GM21717 (cell line): ENCODE results near the gene CANT1.

ENCODE experiments used
- ATAC-seq: cut with Tn5 transposase; IDR thresholded peaks from one replicate; pipeline ENCODE4 v1.9.1; 2021; ENCODE audit warnings: mild to moderate bottlenecking, moderate library complexity; ENCODE audit not compliant: unreplicated experiment

CANT1 gene

DNA sequence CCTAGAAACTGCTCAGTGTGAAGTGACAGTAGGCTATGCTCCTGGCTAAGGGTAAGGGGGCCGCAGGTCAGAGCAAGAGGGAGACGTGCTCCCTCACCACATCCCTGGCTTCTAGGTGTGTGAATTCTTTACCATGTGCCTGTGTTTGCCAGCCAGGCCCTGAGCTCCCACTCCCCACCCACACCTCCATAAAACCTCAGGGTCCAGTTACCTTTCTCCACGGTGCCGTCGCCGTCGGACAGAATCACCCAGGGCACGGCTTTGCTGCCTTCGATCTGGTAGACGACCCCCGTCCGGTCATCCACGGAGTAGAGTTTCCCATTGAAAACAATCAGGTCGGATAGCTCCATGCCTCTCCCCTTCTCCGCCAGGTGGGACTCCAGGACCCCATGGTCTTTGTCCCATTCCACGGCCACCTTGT, 12.8 kb downstream of the CANT1 start:
- ATAC-seq = no peak

DNA sequence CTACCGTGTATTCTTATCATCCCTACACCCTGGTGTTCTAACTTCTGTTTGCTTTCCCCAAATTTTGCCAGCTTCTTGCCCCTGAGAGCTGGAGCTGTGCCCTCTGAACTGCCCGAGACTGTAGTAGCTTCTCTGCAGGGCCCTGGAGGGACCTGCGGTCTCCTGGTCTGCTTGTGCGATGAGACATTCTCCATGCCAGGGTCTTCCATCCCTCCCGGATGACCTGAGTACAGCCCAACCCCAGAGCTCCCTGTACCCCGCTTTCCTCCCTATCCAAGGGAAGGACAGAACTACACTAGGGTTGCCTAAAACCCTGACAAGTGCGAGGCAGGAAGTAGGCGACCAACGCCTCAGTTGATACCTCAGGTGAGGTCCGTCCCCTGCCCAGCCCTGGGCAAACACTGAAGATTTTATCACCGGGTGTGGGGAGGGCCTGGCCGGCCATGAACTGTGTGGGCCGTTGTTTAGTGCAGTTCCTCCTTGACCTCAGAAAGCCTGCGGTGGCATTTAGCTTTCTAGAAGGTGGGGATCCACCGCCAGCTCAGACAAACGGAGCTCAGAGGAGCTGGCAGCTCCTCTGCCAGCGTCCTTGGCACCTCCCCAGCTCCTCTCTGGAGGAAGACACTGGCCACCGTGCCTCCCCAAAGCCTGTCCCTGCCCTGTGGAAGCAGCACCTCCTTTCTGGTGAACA, 13.7 kb downstream of the CANT1 start:
- no peak for ATAC-seq

DNA sequence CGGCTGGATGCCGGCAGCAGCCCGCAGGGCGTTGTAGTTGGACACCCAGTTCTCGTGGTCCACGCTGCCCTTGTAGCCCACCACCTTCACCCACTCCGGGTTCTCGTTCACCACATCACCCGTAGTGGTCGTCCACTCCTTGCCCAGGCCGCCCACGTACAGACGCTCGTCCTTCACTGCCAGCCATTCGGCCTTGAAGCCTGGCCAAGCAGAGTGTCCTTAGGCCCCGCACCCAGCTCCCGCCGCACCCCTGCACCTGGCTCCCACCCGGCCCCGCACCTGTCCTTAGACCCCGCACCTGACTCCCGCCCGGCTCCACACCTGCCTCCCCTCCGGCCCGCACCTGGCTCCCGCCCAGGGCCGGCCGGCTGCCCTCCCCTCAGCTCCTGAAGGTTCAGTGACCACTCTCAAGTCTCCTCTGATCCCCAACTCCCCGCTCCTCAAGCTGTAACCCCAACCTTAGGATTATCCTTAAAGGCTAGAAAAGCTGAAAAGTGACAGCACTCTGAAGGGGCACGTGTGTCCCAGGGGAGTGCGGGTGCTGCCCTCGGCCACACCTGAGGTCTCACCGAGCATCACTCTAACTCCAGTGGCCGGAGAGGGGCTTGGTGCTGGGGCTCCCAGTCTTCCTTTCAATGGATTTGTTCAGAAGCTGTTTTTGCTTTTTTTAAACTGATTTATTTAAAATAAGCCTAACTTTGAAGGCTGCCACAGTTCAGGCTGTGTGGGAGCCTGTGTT, 14.4 kb downstream of the CANT1 start:
- no peak for ATAC-seq

DNA sequence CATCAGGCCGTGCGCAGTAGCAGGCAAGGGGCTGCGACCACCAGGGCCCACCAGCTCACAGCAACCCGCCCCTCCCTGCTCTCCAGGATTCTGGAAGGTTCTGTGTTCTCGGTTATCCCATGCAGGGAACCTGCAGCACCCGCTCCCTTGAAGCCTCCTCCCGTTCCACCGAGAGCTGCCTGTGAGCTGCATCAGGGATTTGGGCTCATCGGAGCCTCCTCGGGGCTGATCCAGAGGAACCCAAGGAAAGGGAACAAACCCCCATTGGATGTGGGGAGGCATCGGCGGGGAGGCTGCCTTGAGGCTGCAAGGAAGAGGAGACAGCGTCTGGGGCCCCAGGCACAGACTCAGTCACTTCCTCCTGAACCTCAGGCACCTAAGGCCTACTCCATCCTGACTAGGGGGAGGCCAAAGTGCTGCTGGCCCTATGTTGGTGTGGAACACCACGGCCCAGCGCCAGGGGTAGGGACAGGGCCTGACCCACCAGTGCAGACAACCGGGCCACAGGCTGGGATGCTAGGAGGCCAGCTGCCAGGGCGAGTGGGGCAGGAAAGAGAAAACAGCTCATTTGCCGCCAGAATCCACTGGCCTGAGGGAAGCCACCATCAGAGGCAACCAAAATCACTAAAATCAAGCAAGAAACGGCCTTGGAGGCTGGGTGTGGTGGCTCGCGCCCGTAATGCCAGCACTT, 15.4 kb downstream of the CANT1 start:
- no peak for ATAC-seq

DNA sequence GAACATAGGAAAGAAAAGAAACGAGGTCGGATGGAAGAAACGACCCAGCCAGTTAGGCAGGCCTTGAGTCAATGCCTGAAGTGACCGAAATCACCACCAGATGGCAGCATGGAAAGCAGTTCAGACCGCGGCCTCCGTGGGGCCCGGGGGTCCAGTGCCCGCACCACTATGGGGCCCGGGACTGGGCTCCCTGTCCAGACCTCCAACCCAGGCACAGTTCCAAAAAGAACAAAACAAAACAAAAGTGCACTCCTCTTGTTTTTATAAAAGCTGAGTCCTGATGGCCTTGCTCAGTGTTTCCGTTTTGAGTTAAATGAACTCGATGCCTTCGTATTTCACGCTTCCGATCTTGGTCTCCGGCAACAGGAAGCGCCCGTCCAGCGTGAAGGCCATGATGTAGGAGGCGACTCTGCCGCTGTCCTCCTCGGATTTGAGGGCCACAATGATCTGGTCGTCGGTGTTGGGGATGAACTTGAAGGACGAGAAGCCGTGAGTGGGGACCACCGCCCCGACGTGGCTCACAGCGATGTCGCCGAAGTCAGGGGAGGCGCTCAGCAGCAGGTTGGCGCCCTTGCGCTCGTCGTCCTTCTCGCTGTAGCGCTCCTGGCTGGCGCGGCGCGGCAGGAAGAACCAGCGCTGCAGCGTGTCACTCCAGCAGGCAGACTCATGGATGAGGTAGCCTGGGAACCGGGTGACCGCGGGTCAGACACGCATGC, 16.2 kb downstream of the CANT1 start:
- no peak for ATAC-seq

DNA sequence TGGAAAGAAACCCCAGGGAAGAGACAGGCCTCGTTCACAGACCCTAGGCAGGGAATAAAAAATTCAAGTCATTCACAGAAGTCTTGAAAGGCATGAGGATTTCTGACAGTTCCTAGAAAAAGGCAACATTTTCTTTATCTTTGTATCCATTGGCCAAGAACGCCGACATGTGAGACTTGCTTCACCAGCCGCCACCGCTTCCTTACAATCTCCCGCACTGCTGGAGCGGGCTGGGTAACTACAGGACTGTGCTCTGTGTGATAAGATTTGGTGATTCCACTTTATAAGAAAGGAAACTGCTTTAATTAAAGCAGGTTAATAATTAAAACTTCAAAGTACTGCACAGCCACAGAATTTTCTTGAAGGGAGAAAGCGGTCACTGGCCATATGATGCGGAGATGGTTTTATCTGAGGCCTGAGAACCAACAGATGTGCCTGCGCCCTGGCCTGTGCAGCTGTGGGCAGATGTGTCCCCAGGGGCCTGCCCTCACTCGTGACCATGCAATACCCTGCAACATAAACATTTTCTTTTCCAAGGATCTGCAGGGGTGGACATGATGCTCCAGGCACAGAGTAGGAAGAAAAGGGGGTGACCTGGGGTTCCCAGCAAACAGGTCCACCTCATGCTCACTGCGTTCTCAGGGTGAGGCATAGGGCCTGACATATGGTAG, 16.9 kb downstream of the CANT1 start:
- ATAC-seq = no peak

DNA sequence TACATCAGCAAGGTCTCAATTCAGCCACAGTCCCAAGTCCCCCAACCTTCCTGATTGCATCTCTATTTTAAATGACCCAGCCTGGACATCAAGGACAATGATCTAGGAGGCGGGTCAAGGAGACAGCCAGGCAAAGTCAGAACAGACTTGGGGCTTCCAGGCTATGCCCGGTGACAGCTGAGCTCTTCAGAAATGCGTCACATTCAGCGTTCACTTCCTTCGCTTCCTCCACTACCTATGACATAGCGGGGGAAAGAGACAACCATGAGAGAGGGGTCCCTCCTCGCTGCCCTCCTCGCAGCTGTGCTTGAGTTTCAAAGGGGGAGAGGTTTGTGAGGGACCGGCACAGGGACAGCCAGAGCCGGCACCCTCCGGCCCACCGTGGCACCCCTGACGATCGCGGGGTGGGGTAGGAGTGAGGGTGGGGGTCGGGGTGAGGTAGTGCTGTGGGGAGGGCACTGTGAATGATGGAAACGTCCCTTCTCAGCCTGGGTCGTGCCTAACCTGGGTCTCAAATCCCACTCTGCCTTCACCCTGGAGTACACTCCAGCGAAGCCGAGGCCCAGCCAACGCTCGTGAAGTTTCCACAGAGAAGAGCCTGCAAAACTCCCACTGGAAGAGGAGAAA, 17.5 kb downstream of the CANT1 start:
- no peak for ATAC-seq

DNA sequence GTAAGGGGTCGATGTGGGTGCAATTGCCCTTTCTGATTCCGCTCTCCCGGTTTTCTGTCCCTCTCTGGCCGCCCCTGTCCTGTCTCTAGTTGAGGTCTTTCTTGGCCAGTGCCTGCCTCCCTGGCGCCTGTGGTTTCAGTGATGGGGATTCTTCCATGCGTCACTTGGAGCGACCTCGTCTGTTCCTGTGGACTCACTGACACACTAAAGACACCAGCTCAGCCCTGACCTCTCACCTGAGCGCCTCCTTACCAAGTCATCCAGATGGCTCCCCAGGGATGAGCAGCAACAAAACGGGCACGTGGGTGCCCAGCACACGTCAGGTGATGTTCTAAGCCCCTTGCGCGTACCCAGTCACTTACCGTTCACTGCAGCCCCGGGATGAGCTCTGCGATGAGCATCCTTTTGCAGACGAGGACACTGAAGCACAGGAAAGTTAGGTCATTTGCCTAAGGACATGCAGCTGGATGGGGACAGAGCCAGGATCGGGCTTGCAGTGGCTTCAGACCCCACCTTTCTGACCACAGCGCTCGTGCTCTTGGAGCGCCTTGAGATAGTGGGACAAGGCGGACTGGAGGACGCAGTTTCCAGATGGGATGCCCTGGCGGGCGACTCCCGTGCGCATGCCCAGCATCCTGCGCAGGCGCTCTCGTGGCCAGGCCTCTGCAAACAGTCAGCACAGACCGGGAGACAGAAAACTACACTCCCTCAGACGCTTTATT, 18.4 kb downstream of the CANT1 start:
- ATAC-seq = no peak

DNA sequence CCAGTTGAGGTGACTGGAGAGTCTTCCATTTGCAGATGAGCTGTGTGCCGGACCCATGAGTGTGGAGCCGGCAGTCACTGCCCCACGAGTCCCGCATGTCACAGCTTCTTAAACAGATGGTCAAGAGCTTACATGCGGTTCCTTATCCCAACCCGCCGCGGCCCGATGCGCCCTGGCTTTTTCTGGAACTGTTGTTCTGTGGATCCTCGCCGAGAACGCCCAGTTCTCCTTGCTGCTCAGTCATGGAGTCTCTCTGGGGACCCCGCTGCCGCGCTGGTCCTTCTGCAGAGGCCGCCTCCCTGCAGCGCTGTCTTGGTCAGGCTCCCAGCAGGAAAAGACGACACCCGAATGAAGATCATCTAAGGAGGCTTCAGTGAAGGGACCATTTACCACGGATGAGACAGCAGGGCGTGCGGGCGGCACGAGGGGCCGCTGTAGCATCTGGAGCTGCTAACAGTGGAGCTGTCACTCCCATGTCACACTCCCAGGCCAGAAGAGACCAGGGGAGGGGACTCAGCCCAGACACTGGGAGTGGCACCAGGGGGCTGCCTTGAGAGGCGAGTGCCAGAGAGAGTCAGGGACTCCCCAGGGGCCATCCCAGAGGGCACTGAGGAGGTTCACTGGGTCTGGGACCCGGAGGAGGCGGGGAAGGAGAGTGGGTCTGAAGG, 19.1 kb downstream of the CANT1 start:
- ATAC-seq = no peak

DNA sequence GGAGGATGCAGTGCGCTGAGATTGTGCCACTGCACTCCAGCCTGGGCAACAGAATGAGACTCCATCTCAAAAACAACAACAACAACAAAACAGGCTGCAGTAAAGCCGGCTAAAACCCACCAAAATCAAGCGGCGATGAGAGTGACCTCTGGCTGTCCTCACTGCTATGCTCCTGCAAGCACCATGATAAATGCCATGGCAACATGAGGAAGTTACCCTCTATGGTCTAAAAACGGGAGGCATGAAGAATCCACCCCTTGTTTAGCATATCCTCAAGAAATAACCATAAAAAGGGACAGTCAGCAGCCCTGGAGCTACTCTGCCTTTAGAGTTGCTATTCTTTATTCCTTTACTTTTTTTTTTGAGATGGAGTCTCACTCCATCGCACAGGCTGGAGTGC, 21.4 kb downstream of the CANT1 start:
- no peak for ATAC-seq

DNA sequence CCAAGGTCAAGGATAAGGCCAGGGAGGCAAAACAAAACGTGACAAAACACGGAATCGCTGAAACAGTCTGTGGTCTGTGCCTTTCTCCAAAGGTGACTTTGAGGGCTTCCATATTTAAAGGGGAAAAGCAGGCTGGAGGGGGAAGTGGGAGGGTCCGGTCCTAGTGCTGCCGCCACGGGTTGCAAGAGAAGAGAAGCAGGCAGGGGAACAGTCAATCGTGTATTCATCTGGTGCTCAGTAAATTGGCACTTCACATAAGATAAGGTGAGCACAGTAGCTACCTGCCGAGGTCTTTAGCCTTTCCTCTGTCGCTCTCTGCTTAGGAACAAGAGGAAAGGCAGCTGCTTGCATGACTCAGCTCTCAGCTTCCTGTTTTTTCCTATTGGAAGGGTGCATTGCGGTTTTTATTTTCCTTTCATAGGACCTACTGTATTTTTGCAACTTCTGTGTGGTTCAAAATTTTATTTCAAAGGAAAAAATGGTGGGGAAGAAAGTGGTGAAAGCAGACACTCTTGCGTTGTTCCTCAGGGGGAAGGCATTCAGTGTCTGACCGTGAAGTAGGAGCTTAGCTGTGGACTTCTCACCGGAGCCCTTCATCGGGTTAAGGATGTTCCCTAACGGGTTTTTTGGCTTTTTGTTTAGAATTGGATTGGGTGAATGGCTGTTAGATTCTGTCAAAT, 22.8 kb downstream of the CANT1 start:
- no peak for ATAC-seq

DNA sequence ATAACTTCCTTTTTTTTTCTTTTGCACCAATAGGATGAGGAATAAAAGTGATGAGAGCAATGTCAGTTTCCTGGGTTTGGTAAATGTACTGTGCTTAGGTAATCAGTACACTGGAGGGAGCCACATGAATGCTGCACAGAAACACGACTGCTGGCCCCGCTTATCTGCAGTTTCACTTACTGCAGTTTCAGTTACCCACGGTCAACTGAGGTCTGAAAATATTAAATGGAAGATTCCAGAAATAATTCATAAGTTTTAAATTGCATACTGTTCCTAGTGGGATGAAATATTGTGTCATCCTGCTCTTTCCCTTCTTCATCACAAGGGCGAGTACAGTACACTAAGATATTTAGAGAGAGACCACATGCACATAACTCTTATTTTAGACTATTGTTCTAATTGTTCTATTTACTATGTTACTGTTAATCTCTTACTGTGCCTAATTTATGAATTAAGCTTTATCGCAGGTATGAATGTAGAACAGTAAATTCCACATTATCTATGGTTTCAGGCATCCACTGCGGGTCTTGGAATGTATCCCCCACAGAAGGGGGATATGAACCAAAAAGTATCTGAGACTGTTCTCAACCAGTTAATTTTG, 23.4 kb downstream of the CANT1 start:
- no peak for ATAC-seq

DNA sequence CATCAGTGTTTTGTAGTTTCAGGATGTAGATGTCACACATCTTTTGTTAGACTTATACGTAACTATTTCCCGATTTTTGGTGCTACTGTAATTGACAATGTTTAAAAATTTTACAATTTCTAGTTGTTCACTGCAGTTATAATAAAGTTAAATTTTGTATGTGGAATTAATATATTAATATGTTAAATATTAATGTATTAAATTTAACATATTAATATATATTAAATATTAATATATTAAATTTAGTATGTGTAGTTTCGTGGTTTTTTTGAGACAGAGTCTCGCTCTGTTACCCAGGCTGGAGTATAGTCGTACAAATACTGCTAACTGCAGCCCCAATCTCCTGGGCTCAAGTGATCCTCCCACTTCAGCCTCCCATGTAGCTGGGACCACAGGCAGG, 24.2 kb downstream of the CANT1 start:
- no peak for ATAC-seq

DNA sequence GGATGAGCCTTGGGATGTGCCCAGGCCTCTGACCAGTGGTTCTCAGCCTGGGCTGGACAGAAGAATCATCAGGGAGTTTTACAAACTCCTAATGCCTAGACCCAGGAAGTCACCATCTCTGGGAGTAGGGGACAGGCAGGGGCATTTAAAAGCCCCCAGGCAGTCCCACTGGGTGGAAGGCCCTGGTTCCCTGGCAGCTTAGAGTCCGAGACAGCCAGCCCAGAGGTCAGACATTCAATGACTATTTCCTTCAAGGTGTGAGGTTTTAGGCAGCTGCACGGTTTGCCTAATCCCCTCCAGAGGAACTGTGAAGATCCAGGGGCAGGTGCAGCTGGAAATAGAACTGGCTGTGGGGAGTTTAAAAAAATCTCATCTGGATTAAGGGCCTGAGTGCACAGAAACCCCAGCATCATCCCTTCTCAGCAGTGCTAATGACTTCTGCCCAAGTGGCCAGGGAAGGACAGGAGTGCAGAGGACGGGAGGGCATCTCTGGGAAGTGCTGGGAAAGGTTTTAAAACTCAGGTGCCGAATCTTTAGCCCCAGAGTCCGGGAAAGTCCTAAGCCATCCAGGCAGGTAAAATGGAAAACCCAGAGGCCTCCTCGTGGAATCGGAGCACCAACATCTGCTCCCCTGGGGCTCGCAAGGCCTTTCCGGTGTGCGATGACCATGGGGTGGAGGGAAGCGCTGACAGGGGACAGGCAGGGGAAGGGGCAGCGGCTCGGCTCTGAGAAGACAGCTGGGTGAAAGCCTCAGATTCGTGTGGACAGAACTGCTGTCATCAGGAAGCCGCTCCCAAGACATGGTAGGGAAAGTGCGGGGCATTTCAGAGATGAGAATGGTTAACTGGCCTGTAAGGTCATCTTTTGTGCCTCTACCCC, 28.3 kb downstream of the CANT1 start:
- no peak for ATAC-seq

DNA sequence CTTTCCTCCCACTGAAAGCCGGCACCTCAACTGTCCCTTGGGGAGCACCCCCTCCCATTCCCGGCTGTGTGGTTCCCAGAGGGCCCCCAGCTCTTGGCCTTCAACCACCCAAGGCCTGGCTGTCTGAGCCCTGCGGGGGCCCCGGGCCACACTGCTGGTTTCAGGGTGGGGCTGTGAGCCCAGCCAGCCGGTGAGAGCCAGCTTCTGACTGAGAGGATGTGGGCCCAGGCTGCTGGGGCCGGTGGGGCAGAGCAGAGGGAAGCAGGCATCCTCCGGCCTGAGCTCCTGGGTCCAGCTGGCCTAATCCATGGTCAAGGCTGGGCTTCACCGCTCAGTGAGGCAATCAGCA, 29.0 kb downstream of the CANT1 start:
- ATAC-seq = no peak

DNA sequence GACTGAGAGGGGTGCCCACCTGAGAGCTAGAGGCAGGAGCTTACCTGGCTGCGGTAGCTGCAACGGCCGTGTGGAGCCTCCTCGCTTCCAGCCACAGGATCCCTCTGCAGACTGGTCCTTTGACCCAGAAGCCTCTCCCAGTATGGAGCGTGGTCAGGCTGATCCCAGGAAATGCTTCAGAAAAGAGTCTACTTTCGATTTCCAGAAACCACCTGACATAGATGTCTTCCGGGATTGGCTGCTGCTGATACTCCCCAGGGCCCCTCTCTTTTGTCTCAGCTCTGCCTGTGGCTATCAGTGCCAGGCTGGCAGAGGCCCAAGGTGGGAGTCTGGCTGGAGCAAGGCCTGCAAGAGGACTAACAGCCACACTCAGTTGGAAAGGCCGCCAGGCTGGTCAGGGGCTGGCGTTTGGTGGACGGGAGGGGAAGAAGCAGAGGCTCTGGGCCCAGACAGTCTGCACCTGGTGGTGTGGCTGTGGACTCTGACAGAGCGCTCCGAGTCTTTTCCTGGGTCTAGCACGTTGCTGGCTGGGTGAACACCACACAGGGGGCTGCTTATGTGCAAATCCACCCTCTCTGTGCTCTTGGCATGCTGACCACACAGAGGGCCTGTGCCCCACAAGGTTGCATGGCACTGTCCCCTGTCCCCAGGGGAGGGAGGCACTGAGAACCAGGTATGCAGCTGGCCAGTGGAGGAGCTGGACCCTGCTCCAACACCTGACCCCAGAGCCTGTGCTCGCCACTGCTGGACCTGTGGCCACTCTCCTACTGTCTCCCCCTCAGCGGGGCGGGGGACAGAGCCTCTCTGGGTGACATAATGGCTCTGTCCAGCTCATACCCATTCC, 29.6 kb downstream of the CANT1 start, which contains the start of gene LGALS3BP:
TSS of gene LGALS3BP (minus strand) at position 144 of the 844 bp plus-strand sequence. CDS start 2,732 bp downstream, outside the sequence.
- no peak for ATAC-seq
